ENCODE measurements around the gene MEGF11.

DNA sequence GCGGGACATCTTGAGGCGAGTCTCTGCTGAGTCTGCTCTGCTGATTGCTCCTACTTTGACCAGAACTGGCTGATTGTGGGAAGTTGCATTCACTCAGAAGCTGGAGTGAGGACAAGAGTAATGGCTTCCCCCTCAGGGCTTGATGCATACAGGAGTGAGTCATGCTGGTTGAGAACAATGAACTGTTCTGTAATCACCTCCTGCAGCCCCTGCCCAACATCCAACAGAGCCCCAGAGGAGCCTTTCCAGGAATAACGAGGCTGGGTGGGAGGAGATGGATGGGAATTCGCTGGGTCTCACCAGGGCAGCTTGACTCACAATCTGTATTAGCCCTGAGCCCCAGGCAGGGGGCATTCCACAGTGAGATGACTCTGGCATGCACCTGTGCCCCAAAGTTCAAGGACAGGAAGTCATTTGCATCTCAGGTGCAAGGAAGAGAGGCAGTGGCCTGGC, 299.2 kb downstream of the MEGF11 start:
- TF ChIP-seq GATA2 (IDR thresholded peaks at IDR 0.05; ENCODE audit: low read depth, low read length) (no peak), GATA3 (IDR thresholded peaks at IDR 0.05; ENCODE audit: low read depth, low read length) (no peak)
